Dermis lymphatic vessel endothelial cell (primary cell): Measurements from ENCODE around the gene ZKSCAN2. TPM values are rescaled to one million over a fixed set of nuclear protein-coding genes. Genes with fewer than 3 reads are reported as not detected.

Experiments used
- total RNA-seq: library from RNA; depleted of rRNA; stranded (reverse); fragments of >200 nt; gene quantifications from 2 replicates; pipeline ENCODE4 v1.2.1, GENCODE V29; 2014

The ZKSCAN2 gene
- 3.8 and 4.6 TPM in 2 replicates for total RNA-seq

GRCh38 chr16:25257470-25257955, at the start of gene ZKSCAN2:
Gene ZKSCAN2, minus strand, starts transcription at chr16:25257845. Its CDS starts 718 bp downstream, at chr16:25257127.

Other genes with a start within 250 kb of the ZKSCAN2 start
- 54.0 and 62.7 TPM in 2 replicates for gene ARHGAP17, start 242.5 kb downstream of the ZKSCAN2 start, total RNA-seq
- gene LCMT1, start 146.1 kb downstream of the ZKSCAN2 start, total RNA-seq = 21.9 and 30.0 TPM in 2 replicates
- gene AQP8, start 40.9 kb downstream of the ZKSCAN2 start, total RNA-seq = not detected in 2 replicates